ENCODE measurements around the gene SORT1.
"Not testable (repeated sequence)": the region's sequence is repeated elsewhere in the genome, so short reads cannot be mapped to it uniquely, and the experiment has no call there.

The SORT1 gene

GRCh38 chr1:109396871-109397580 is 692 bp downstream of the SORT1 start:
- no peak for DNase-seq (ENCODE audit: low spot score)

GRCh38 chr1:109396513-109396839 is 1.2 kb downstream of the SORT1 start:
- DNase-seq (ENCODE audit: low spot score), result no peak

GRCh38 chr1:109395602-109396512 is 1.9 kb downstream of the SORT1 start:
- no peak for DNase-seq (ENCODE audit: low spot score)

GRCh38 chr1:109395282-109395599 is 2.5 kb downstream of the SORT1 start:
- not testable (repeated sequence) for DNase-seq (ENCODE audit: low spot score)

- DNase-seq (ENCODE audit: low spot score), result no peak
These were observed 3.0 kb downstream of the SORT1 start for GRCh38 chr1:109394591-109395281.

GRCh38 chr1:109393617-109394233 is 4.0 kb downstream of the SORT1 start:
- DNase-seq (ENCODE audit: low spot score), result no peak

- no peak for DNase-seq (ENCODE audit: low spot score)
These were observed 4.7 kb downstream of the SORT1 start for GRCh38 chr1:109392788-109393616.

- DNase-seq (ENCODE audit: low spot score), result no peak
These were observed 5.5 kb downstream of the SORT1 start for GRCh38 chr1:109392037-109392787.

GRCh38 chr1:109391626-109392025 is 6.1 kb downstream of the SORT1 start:
- no peak for DNase-seq (ENCODE audit: low spot score)

GRCh38 chr1:109391157-109391556 is 6.6 kb downstream of the SORT1 start:
- DNase-seq (ENCODE audit: low spot score), result no peak

GRCh38 chr1:109389638-109390341 is 7.9 kb downstream of the SORT1 start:
- no peak for DNase-seq (ENCODE audit: low spot score)

GRCh38 chr1:109388884-109389637 is 8.7 kb downstream of the SORT1 start:
- DNase-seq (ENCODE audit: low spot score), result no peak

GRCh38 chr1:109388208-109388711 is 9.5 kb downstream of the SORT1 start:
- no peak for DNase-seq (ENCODE audit: low spot score)

- DNase-seq (ENCODE audit: low spot score), result no peak
These were observed 11.5 kb downstream of the SORT1 start for GRCh38 chr1:109386054-109386717.

GRCh38 chr1:109385417-109385816 is 12.3 kb downstream of the SORT1 start:
- no peak for DNase-seq (ENCODE audit: low spot score)

- no peak for DNase-seq (ENCODE audit: low spot score)
These were observed 13.9 kb downstream of the SORT1 start for GRCh38 chr1:109383854-109384253.

- DNase-seq (ENCODE audit: low spot score), result no peak
These were observed 14.5 kb downstream of the SORT1 start for GRCh38 chr1:109383087-109383779.

GRCh38 chr1:109381573-109381972 is 16.1 kb downstream of the SORT1 start:
- DNase-seq (ENCODE audit: low spot score), result no peak
